DMS153 (cell line): ENCODE data around the gene RBKS.

Experiments used
- DNase-seq: peaks from one replicate; lab custom pipeline; 2025; lab: John Stamatoyannopoulos, UW

RBKS gene

DNA sequence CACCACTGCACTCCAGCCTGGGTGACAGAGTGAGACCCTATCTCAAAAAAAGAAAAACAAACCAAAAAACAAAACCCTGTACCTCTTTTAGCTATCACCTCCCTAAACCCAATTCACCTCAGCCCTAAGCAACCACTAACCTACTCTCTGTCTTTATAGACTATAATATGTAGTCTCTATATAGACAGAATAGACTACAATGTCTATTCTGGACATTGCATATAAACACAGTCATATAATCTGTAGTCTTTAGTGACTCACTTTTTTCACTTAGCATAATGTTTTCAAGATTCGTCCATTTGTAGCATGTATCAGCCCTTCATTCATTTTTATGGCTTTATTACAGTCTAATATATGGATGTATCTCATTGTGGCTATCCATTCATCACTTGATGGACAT is 155.9 kb downstream of the RBKS start:
- no peak for DNase-seq
